ENCODE measurements around the gene PABPN1. TPM values are rescaled to one million over a fixed set of nuclear protein-coding genes. Genes with fewer than 3 reads are reported as not detected.

PABPN1 gene
- total RNA-seq, 1 experiment from 2014 or later = 184 TPM

- TF ChIP-seq POLR2AphosphoS5 (IDR thresholded peaks at IDR 0.05; ENCODE audit: low read depth, low read length) (peak; percentile 82), ELF1 (IDR thresholded peaks at IDR 0.05; ENCODE audit: borderline replicate concordance, low read depth) (no peak), ZNF274 (IDR thresholded peaks at IDR 0.05; ENCODE audit: low read depth, low read length) (no peak), ZFX (IDR thresholded peaks at IDR 0.05) (no peak), TCF7L2 (IDR thresholded peaks at IDR 0.05; ENCODE audit: borderline replicate concordance, extremely low read depth, insufficient read depth, insufficient read length) (no peak)
Measured at GRCh38 chr14:23286020-23286901, 35.0 kb upstream of the PABPN1 start, which contains the start of gene HOMEZ (continued).

DNA sequence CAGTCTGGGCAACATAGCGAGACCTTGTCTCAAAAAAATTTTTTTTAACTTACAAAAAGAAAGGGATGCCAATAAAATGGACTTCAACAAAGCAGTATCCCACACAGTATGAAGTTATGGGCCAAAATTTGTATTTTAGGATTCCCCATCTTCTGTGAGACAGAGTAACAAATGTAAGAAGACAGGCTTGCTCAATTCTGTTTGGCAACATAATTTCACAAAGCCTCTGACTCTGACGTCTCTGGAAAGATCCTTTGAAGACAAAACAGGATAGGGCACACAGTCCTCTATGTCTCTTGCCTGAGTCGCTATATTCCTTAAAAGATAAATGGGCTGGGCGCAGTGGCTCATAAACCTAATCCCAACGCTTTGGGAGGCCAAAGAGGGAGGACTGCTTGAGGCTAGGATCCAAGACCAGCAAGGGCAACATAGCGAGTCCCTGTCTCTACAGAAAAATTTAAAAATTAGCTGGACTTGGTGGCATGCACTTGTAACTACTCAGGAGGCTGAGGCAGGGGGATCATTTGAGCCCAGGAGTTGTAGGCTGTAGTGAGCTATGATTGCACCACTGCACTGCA lies 34.3 kb upstream of the PABPN1 start:
- Histone ChIP-seq H3K9me2 (ENCODE audit: insufficient read depth) (no peaks in the 10 kb centered on the region), H3K4me1 (ENCODE audit: control insufficient read depth in 1 of 2, insufficient read depth in 2 of 2, low read length in 2 of 2) (peaks cover 10 to 14% of the 10 kb centered on the region in 2 experiments), H3K9me3 (ENCODE audit: control insufficient read depth in 1 of 2, insufficient read depth in 1 of 2, low read depth in 1 of 2, low read length in 2 of 2) (no peaks in the 10 kb centered on the region), H3K9ac (ENCODE audit: low read length) (peak overlapping the region; percentile 96), H3K36me3 (ENCODE audit: control insufficient read depth in 1 of 2, insufficient read depth in 2 of 2, low read length in 2 of 2) (no peaks in the 10 kb centered on the region; a peak in 1 of 4 replicates), H3K4me2 (ENCODE audit: low read length) (peak overlapping the region; percentile 92), H3K27ac (ENCODE audit: low read depth, low read length) (peak overlapping the region; percentile 77), H4K20me1 (ENCODE audit: insufficient read depth) (no peaks in the 10 kb centered on the region), H3K79me2 (ENCODE audit: insufficient read depth, low read length) (peaks cover 20% of the 10 kb centered on the region), H2AFZ (ENCODE audit: low read depth, low read length, poor library complexity, severe bottlenecking) (no peak overlapping the region), H3K27me3 (ENCODE audit: insufficient read depth, low read length) (no peaks in the 10 kb centered on the region), H3K4me3 (replicated peaks in 1 of 2; ENCODE audit: low read depth in 1 of 2, low read length in 2 of 2) (peak overlapping the region; percentile 74 to 96)
- ChIA-PET CTCF (interaction anchor here (0.8 to 4.7 kb wide), 6 partner anchors 7 to 166 kb away, joined by 3 to 27 read pairs (median 4); no protein-coding TSS in a partner anchor), RAD21 (ENCODE audit: low non-redundant PET in 1 of 2, low total read pairs in 2 of 2, uncharacterized antibody in 2 of 2, unreplicated experiment in 2 of 2) (no interaction called here), POLR2A (interaction anchor here (0.9 to 1.5 kb wide), 5 partner anchors 14 to 192 kb away, joined by 3 to 6 read pairs (median 3); partner anchors contain the start of genes ACIN1, BCL2L2 and C14orf119)
- DNase-seq (ENCODE audit: low read depth, low spot score) = no peak
- no TSS peak for BruUV-seq (replicated peaks)
- TF ChIP-seq POLR2A (IDR thresholded peaks at IDR 0.05; ENCODE audit: borderline replicate concordance, extremely low read depth, insufficient read depth, insufficient read length) (no peak), CEBPB (IDR thresholded peaks at IDR 0.05; ENCODE audit: low read depth) (no peak), ZNF274 (IDR thresholded peaks at IDR 0.05; ENCODE audit: low read depth, low read length) (no peak)
- intact Hi-C loops (cut with micrococcal nuclease) = loop anchor here (1.0 kb wide), 1 partner anchor 34 kb away; the partner anchor contains the start of gene PABPN1
- no peak for ATAC-seq
